K562 (cell line): ENCODE data around the gene GAB2. TPM values are rescaled to one million over a fixed set of nuclear protein-coding genes. Genes with fewer than 3 reads are reported as not detected.
A peak's percentile ranks its signal among the peaks of the same experiment; 100 is the strongest.

Experiments
- ATAC-seq: fragments of 200-7000 bp; cut with Tn5 transposase; 3 replicates; pipeline ENCODE4 v1.9.1; 2020; ENCODE audit warnings: moderate library complexity
- BruUV-seq: library from RNA; stranded (reverse); fragments of 400-500 nt; replicated peaks from 2 replicates; lab custom pipeline; 2021; lab: Mats Ljungman, UMichigan
- CTCF ChIA-PET: fragments of 300-600 bp; formaldehyde crosslinking; extraction: SDS; loops from one replicate; lab custom pipeline; 2021; ENCODE audit warnings: low intra/inter-chr PET ratio; lab: Yijun Ruan, JAX
- POLR2A ChIA-PET: fragments of 300-600, 350-650 bp; sonication (Branson Sonifier 250); formaldehyde crosslinking; extraction: SDS; loops from one replicate; lab custom pipeline; 2021; ENCODE audit warnings: antibody characterized with exemption, inconsistent platforms; lab: Yijun Ruan, JAX
- DNase-seq, 4 experiments: peaks; one replicate each; pipeline versions ENCODE4 v3.0.0 to v3.0.0-alpha.2; 2011 to 2018; ENCODE audit warnings: low spot score in 3 of 4, mixed read lengths in 3 of 4; ENCODE audit errors: extremely low read depth in 1 of 4
- FAIRE-seq: peaks from 2 replicates; lab custom pipeline; 2011; peaks lifted over from hg19 to GRCh38; lab: Jason Lieb, UNC
- H2AFZ ChIP-seq: 2 replicates; pipeline ENCODE4 v1.6.0; 2011; ENCODE audit warnings: low read depth, low read length, control low read depth, inconsistent platforms
- H3K27ac ChIP-seq: fragments of 200-600 bp; 3 replicates; pipeline ENCODE4 v1.8.0; 2011; ENCODE audit warnings: low read depth, mild to moderate bottlenecking, control low read depth, inconsistent platforms, low read length, moderate library complexity, mixed read lengths; ENCODE audit errors: extremely low read depth
- H3K27me3 ChIP-seq, 2 experiments: fragments of 300-600 bp in 1 of 2; 2 replicates in 1 of 2; 3 replicates in 1 of 2; pipeline versions ENCODE4 v1.6.0 to v1.8.0; 2011; ENCODE audit warnings: inconsistent platforms in 2 of 2, low read length in 2 of 2, mild to moderate bottlenecking in 1 of 2, mixed read lengths in 1 of 2, moderate library complexity in 1 of 2; ENCODE audit not compliant: control insufficient read depth in 2 of 2, insufficient read depth in 2 of 2
- H3K36me3 ChIP-seq: fragments of 300-600 bp; 3 replicates; pipeline ENCODE4 v1.8.0; 2011; ENCODE audit warnings: mild to moderate bottlenecking, low read length, inconsistent platforms; ENCODE audit not compliant: control insufficient read depth, insufficient read depth
- H3K4me1 ChIP-seq, 2 experiments: fragments of 200-600 bp in 1 of 2; replicated peaks in 1 of 2; 2 replicates in 1 of 2; 3 replicates in 1 of 2; pipeline versions ENCODE4 v1.5.1 to v1.8.0; 2011; ENCODE audit warnings: inconsistent platforms in 2 of 2, low read length in 2 of 2, mild to moderate bottlenecking in 1 of 2, mixed read lengths in 1 of 2, moderate library complexity in 1 of 2; ENCODE audit not compliant: control insufficient read depth in 2 of 2, insufficient read depth in 2 of 2
- H3K4me2 ChIP-seq: 2 replicates; pipeline ENCODE4 v1.6.1; 2011; ENCODE audit warnings: low read length, control low read depth, inconsistent platforms, mixed read lengths; ENCODE audit not compliant: insufficient read depth
- H3K4me3 ChIP-seq: fragments of 200-600 bp; sonication (generic), shearing (Covaris generic); 2 replicates; pipeline ENCODE4 v1.5.1; 2016; ENCODE audit warnings: control low read depth, inconsistent platforms
- H3K79me2 ChIP-seq: fragments of 200-600 bp; 3 replicates; pipeline ENCODE4 v1.8.0; 2011; ENCODE audit warnings: low read length, inconsistent platforms; ENCODE audit not compliant: control insufficient read depth, insufficient read depth
- H3K9ac ChIP-seq, 2 experiments: 2 replicates each; pipeline versions ENCODE4 v1.6.0 to v1.6.1; 2011; ENCODE audit warnings: low read depth in 2 of 2, low read length in 2 of 2, control low read depth in 1 of 2, inconsistent platforms in 1 of 2, mild to moderate bottlenecking in 1 of 2, mixed read lengths in 1 of 2; ENCODE audit not compliant: insufficient read depth in 1 of 2
- H3K9me1 ChIP-seq: one replicate; pipeline ENCODE4 v1.6.0; 2011; ENCODE audit warnings: inconsistent platforms, mild to moderate bottlenecking, low read length, moderate library complexity; ENCODE audit not compliant: control insufficient read depth, insufficient read depth
- H3K9me3 ChIP-seq: replicated peaks from 2 replicates; pipeline ENCODE4 v1.5.1; 2011; ENCODE audit warnings: low read depth, low read length, inconsistent platforms; ENCODE audit not compliant: control insufficient read depth, insufficient read depth
- H4K20me1 ChIP-seq: replicated peaks from 2 replicates; pipeline ENCODE4 v1.6.1; 2011; ENCODE audit warnings: low read length, inconsistent platforms, mixed read lengths; ENCODE audit not compliant: control insufficient read depth, insufficient read depth
- C11orf30 ChIP-seq: fragments of 450-650 bp; IDR thresholded peaks from 2 replicates; pipeline ENCODE4 v1.6.1; 2016; ENCODE audit warnings: low read depth, mild to moderate bottlenecking
- CBFA2T3 ChIP-seq: fragments of 450-650 bp; IDR thresholded peaks from 2 replicates; pipeline ENCODE4 v1.6.1; 2017
- CREM ChIP-seq: IDR thresholded peaks from 2 replicates; pipeline ENCODE4 v1.6.1; 2014; ENCODE audit warnings: antibody characterized with exemption, low read depth
- FOS ChIP-seq: IDR thresholded peaks from 3 replicates; pipeline ENCODE4 v1.6.1; 2011; ENCODE audit not compliant: insufficient read length; ENCODE audit errors: extremely low read depth
- GABPA ChIP-seq: fragments of 200-800 bp; sonication (Bioruptor generic); conservative IDR thresholded peaks from 2 replicates; pipeline ENCODE4 v1.6.1; 2016; ENCODE audit warnings: low read depth, missing genetic modification characterization, missing compliant biosample characterization
- GTF2B ChIP-seq: IDR thresholded peaks from 2 replicates; pipeline ENCODE4 v1.6.1; 2011; ENCODE audit not compliant: insufficient read length; ENCODE audit errors: extremely low read depth
- HDAC1 ChIP-seq, 2 experiments: fragments of 450-650 bp; IDR thresholded peaks; 2 replicates each; pipeline ENCODE4 v1.6.1; 2016 to 2017; ENCODE audit warnings: inconsistent platforms in 1 of 2, mild to moderate bottlenecking in 1 of 2, moderate library complexity in 1 of 2
- ILF3 ChIP-seq: fragments of 450-650 bp; IDR thresholded peaks from 2 replicates; pipeline ENCODE4 v1.6.1; 2018; ENCODE audit warnings: antibody characterized with exemption, mild to moderate bottlenecking, moderate library complexity, borderline replicate concordance
- KDM1A ChIP-seq, 2 experiments: fragments of 450-650 bp; IDR thresholded peaks; 2 replicates each; pipeline ENCODE4 v1.6.1; 2016; ENCODE audit warnings: mild to moderate bottlenecking in 2 of 2
- MAZ ChIP-seq, 2 experiments: fragments of 450-650 bp in 1 of 2; sonication (generic) in 1 of 2; formaldehyde crosslinking; IDR thresholded peaks in 1 of 2; conservative IDR thresholded peaks in 1 of 2; 2 replicates each; pipeline versions ENCODE4 v1.4.0 to v1.5.0; 2020; ENCODE audit warnings: mild to moderate bottlenecking in 1 of 2, missing genetic modification reagents in 1 of 2
- MEIS2 ChIP-seq: fragments of 450-650 bp; IDR thresholded peaks from 2 replicates; pipeline ENCODE4 v1.6.1; 2014; ENCODE audit warnings: mild to moderate bottlenecking; ENCODE audit not compliant: partially characterized antibody
- NCOA1 ChIP-seq: fragments of 450-650 bp; IDR thresholded peaks from 2 replicates; pipeline ENCODE4 v1.6.1; 2016; ENCODE audit warnings: low read depth
- RBFOX2 ChIP-seq: fragments of 200-400 bp; formaldehyde crosslinking; IDR thresholded peaks from 2 replicates; pipeline ENCODE4 v1.6.1; 2017; ENCODE audit warnings: low read depth, mild to moderate bottlenecking, low read length, moderate library complexity
- RCOR1 ChIP-seq, 2 experiments: IDR thresholded peaks; 2 replicates each; pipeline ENCODE4 v1.6.1; 2012; ENCODE audit warnings: low read depth in 2 of 2, low read length in 2 of 2, borderline replicate concordance in 1 of 2, improper control_type of control experiment in 1 of 2
- TCF3 ChIP-seq: sonication (generic); formaldehyde crosslinking; IDR thresholded peaks from 2 replicates; pipeline ENCODE4 v1.4.0; 2020; ENCODE audit warnings: mild to moderate bottlenecking, missing genetic modification reagents
- TEAD4 ChIP-seq, 2 experiments: sonication (generic) in 1 of 2; formaldehyde crosslinking in 1 of 2; IDR thresholded peaks; 2 replicates each; pipeline versions ENCODE4 v1.6.1 to v1.8.0; 2012 to 2022; ENCODE audit warnings: borderline replicate concordance in 1 of 2, inconsistent platforms in 1 of 2, low read length in 1 of 2, mild to moderate bottlenecking in 1 of 2, missing genetic modification reagents in 1 of 2
- ZNF197 ChIP-seq: fragments of 200-800 bp; sonication (Bioruptor generic); IDR thresholded peaks from 2 replicates; pipeline ENCODE4 v1.6.1; 2016; ENCODE audit warnings: low read depth, missing genetic modification characterization, missing compliant biosample characterization
- WGBS: fragments of 100-300 bp; shearing (Covaris generic); methylation state at CpG from one replicate; pipeline ENCODE4 v1.1.6; 2016; ENCODE audit warnings: low coverage, mixed read lengths; ENCODE audit not compliant: insufficient coverage; ENCODE audit errors: missing lambda C conversion rate; 5-methylcytosine and 5-hydroxymethylcytosine counted together
- in situ Hi-C: fragments of 300-500 bp; cut with MboI; formaldehyde crosslinking; loops from 4 replicates; pipeline ENCODE4 v1.15.0; 2018; ENCODE audit warnings: inconsistent platforms, mixed read lengths
- intact Hi-C: fragments of 100-400 bp; cut with micrococcal nuclease; formaldehyde crosslinking; loops from 2 replicates; pipeline ENCODE4 v1.14.2; 2022
- polyA plus RNA-seq, 8 experiments: library from polyadenylated mRNA; depleted of rRNA in 4 of 8; stranded (reverse) in 5 of 8; unstranded in 3 of 8; fragments of >200 nt; fragmentation: Nextera tagmentation in 2 of 8; fragmentation: Illumina TruSeq in 1 of 8; extraction: Ambion mirVana in 2 of 8; extraction: Trizol in 1 of 8; gene quantifications; 2 replicates each; pipeline versions ENCODE4 v1.2.1 to v1.2.3, GENCODE V29; 2011 to 2014; ENCODE audit warnings: inconsistent platforms in 1 of 8, missing spikeins in 1 of 8
- total RNA-seq, 7 experiments: library from RNA; depleted of rRNA in 6 of 7; stranded (reverse); fragments of >200 nt in 6 of 7; fragmentation: Illumina TruSeq in 2 of 7; extraction: Trizol in 2 of 7; gene quantifications; 2 replicates each; pipeline versions ENCODE4 v1.2.1 to v1.2.3, GENCODE V29; 2011 to 2021; ENCODE audit warnings: low replicate concordance in 1 of 7
- TF ChIP-seq, protein P1 (sequence below): fragments of 150-350 bp; conservative IDR thresholded peaks from 2 replicates; pipeline ENCODE4 v1.6.1; 2014; ENCODE audit warnings: low read length
- TF ChIP-seq, protein P2 (sequence below): sonication (generic); IDR thresholded peaks from 2 replicates; pipeline ENCODE4 v1.6.1; 2016

GAB2 gene
- total and polyA plus RNA-seq, 9 of the 15 experiments (the other 6 are each of a cell fraction or from before 2014, with no cell fraction given), result 2.3 to 35.2 (median 16.1) TPM

- in situ Hi-C loops, result no loop called here
- intact Hi-C loops, result no loop called here
- WGBS, result 0% methylated on average over 2 of the region's 2 CpGs
- H3K9ac ChIP-seq, result no peak overlapping the region
- DNase-seq (no peak), FAIRE-seq (no peak), ATAC-seq (peak; percentile 9; the same call in 2 of the 3 replicates)
- no peak overlapping the region for H3K27ac ChIP-seq
- H3K27me3 ChIP-seq, result no peaks in the 10 kb centered on the region
- H3K4me3 ChIP-seq, result no peak overlapping the region
- peaks cover 3% of the 10 kb centered on the region; the same call in 2 of the 3 replicates for H3K79me2 ChIP-seq
- H3K9me1 ChIP-seq, result no peaks in the 10 kb centered on the region
- no TSS peak for BruUV-seq
- POLR2A ChIA-PET, result interaction anchor here (0.6 to 1.5 kb wide), 3 partner anchors 8 to 132 kb away, joined by 3 read pairs; no protein-coding TSS in a partner anchor
- CTCF ChIA-PET, result no interaction called here
- H3K36me3 ChIP-seq, result no peaks in the 10 kb centered on the region; the same call in 2 of the 3 replicates
- H2AFZ ChIP-seq, result no peak overlapping the region
- peaks cover 13 to 42% of the 10 kb centered on the region in 2 experiments for H3K4me1 ChIP-seq
- H3K4me2 ChIP-seq, result no peak overlapping the region
- no peaks in the 10 kb centered on the region for H4K20me1 ChIP-seq
- no peaks in the 10 kb centered on the region for H3K9me3 ChIP-seq
- no peak for TF ChIP-seq NCOA1
- TF ChIP-seq ILF3, result no peak
- TF ChIP-seq GABPA (tag), result peak; percentile 35; the same call in 1 of the 2 replicates
- no peak for TF ChIP-seq FOS
- TF ChIP-seq CREM, result peak; percentile 35; the same call in 1 of the 2 replicates
- no peak for TF ChIP-seq ZNF197 (CRISPR knock-in tag)
- TF ChIP-seq, protein P1, sequence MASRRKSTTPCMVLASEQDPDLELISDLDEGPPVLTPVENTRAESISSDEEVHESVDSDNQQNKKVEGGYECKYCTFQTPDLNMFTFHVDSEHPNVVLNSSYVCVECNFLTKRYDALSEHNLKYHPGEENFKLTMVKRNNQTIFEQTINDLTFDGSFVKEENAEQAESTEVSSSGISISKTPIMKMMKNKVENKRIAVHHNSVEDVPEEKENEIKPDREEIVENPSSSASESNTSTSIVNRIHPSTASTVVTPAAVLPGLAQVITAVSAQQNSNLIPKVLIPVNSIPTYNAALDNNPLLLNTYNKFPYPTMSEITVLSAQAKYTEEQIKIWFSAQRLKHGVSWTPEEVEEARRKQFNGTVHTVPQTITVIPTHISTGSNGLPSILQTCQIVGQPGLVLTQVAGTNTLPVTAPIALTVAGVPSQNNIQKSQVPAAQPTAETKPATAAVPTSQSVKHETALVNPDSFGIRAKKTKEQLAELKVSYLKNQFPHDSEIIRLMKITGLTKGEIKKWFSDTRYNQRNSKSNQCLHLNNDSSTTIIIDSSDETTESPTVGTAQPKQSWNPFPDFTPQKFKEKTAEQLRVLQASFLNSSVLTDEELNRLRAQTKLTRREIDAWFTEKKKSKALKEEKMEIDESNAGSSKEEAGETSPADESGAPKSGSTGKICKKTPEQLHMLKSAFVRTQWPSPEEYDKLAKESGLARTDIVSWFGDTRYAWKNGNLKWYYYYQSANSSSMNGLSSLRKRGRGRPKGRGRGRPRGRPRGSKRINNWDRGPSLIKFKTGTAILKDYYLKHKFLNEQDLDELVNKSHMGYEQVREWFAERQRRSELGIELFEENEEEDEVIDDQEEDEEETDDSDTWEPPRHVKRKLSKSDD, result no peak
- TF ChIP-seq CBFA2T3, result peak; percentile 50; the same call in 1 of the 2 replicates
- TF ChIP-seq TCF3 (CRISPR knock-in tag), result 0 out of 2 replicates have a peak, but pooled peaks have one; percentile 11
- TF ChIP-seq MEIS2, result peak; percentile 6
- TF ChIP-seq HDAC1 (IDR thresholded peaks at IDR 0.05), result peak in 1 of 2 experiments; percentile 75; a peak in 2 of 4 replicates
- TF ChIP-seq, protein P2, sequence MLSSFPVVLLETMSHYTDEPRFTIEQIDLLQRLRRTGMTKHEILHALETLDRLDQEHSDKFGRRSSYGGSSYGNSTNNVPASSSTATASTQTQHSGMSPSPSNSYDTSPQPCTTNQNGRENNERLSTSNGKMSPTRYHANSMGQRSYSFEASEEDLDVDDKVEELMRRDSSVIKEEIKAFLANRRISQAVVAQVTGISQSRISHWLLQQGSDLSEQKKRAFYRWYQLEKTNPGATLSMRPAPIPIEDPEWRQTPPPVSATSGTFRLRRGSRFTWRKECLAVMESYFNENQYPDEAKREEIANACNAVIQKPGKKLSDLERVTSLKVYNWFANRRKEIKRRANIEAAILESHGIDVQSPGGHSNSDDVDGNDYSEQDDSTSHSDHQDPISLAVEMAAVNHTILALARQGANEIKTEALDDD, result peak; percentile 82
- peak; percentile 32 to 98; a peak in 3 of 4 replicates for TF ChIP-seq RCOR1 (IDR thresholded peaks at IDR 0.05; ENCODE audit: borderline replicate concordance in 1 of 2, low read depth in 2 of 2, low read length in 2 of 2)
- TF ChIP-seq GTF2B, result no peak
- no peak for TF ChIP-seq RBFOX2
- TF ChIP-seq KDM1A (IDR thresholded peaks at IDR 0.05), result peak; percentile 92
- peak; percentile 29; the same call in 1 of the 2 replicates for TF ChIP-seq TEAD4 (IDR thresholded peaks at IDR 0.05; ENCODE audit: low read length)
- TF ChIP-seq TEAD4 (CRISPR knock-in tag; IDR thresholded peaks at IDR 0.05; ENCODE audit: borderline replicate concordance), result no peak
- TF ChIP-seq MAZ (CRISPR knock-in tag; conservative IDR thresholded peaks at IDR 0.05 in 1 of 2, IDR thresholded peaks at IDR 0.05 in 1 of 2), result 0 out of 4 replicates have a peak, but pooled peaks of 1 of the 2 experiments have one; percentile 25
- TF ChIP-seq C11orf30, result no peak
These were observed 5.6 kb upstream of the GAB2 start for GRCh38 chr11:78423241-78423640.
